ENCODE results near the gene FNDC3B.
A peak's percentile ranks its signal among the peaks of the same experiment; 100 is the strongest.

The FNDC3B gene

DNA sequence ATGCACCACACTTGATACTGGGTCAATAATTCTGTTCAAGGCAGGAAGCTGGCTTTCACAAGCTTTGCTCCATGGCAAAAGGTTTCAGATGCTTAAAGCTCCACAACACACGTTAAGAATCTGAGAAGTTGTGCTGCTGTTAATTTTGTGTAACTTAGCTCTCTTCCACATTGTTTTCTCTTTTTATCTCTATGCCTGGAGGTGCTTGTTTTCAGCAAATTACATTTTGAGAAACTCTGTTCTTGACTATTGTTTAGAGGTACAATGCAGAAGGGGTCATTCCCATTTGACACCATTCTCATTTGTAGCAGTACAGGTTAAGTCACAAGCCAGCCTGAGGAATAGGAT, 156.0 kb downstream of the FNDC3B start:
- DNase-seq = no peak

DNA sequence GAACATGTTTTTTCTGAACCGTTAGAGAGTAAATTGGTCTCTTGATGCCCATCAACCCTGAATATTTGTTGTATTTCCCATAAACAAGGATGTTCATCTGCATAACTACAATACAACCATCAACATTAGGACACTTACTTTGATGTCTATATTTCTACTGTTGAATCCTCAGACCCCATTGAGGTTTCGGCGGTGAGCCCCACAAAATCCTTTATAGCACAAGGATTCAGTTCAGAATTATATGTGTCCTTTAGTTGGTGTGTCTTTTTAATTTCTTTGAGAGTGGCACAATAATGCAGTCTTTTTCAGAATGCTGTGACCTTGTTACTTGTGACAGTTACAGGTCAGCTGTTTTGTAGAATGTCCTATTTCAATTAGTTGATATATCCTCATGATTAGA, 158.0 kb downstream of the FNDC3B start:
- DNase-seq = no peak

DNA sequence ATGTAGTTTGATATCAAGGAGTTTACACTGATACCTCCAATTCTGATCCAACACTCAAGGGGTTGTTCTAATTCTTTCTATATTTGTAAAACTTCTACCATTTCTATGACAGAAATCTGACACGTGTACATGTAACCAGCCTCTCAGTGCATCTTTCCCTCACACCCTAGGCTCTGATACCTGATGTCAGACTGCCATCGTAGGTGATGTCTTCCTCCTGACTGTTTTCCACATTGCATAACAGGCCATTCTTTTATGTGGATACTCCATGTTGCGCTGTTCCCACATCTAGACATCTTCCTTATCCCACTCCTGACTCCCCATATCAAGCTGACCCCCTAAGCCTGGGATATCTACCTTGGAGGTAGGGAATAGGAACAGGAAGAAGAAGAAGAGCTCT, 159.1 kb downstream of the FNDC3B start:
- no peak for DNase-seq

DNA sequence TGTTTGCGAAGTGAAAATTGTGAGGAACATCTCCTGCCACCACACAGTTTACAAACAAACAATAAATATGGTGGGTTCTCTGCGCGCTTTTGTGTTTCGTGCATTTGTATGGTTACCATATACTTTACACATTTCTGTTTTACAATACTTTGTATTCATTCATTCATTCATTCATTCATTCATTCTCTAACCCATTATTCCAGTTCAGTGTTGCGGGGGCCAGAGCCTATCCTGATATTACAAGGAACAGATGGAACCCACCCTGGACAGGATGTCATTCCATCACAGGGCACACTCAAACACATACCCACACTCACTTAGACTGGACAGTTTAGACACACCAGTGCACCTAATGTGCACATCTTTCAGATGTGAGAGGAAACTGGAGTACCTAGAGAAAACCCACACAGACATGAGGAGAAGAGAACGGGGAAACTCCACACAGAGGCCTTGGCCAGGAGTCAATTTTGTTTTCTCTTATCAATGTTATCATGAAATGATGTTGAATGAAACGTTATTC, 160.5 kb downstream of the FNDC3B start:
- DNase-seq = no peak

DNA sequence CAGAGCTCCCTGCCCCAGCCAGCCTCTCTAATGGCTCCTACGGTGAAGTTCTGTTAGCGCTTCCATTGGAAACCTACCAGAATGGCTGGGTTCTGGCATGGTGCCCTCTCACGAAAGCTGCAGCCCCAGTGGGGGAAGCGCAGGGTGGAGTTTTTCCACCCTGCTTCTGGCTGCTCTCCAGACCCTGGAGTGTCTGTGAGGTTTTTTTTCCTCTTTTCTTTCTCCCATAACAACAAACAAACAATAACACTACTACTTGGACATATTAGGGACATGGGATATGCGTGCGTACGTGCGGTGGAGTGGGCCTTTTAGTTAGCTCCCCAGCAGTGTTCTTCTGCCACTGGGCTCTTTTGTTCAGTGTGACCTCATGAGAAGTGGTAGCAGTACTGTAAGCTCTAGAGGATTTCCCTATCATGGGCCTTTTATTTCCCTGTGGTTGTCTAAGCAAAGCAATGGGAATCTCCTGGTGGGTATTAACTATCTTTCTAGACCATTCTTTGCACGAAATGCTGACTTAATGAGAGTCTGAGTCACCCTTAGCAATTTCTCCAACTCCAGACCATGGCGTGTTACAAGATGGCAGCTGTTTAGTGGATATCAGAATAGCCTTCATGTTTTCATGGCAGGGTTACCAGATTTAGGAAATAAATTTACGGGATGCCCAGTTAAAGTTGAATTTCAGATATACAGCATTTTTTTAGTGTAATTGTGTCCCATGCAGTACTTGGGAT, 161.9 kb downstream of the FNDC3B start:
- no peak for DNase-seq

DNA sequence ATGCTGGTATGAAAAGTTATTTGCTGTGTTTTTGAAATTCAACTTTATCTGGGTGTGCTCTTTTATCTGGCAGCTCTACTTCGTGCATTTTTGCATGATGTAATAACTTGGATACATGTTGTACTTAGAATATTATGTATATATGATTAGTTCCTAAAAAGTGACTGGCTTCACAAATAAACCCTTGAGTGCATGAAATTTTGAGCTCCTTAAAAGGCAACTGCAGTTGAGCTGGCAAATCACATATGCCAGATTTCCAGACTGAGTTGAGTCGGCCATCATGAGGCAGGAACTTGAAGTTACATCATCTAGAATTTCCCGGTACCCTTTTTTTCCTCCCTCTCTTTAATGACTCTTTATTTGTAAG, 162.5 kb downstream of the FNDC3B start:
- DNase-seq = no peak

DNA sequence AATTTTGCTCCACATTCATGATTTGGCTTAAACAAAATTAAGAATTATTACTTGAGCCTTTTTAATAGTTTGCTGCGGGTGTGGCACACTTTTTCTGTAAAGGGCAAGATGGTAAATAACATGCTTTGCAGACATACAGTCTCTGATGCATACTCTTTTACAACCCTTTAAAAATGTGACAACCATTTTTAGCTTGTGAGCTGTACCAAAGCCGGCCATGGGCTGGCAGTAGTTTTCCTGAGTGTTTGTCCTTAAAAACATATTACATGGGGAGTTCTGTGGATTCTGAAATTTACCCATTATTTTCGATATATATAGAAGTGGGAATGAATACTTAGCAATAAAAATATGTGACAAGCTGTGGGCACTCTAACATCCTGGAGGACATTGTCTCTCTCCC, 163.4 kb downstream of the FNDC3B start:
- no peak for DNase-seq

DNA sequence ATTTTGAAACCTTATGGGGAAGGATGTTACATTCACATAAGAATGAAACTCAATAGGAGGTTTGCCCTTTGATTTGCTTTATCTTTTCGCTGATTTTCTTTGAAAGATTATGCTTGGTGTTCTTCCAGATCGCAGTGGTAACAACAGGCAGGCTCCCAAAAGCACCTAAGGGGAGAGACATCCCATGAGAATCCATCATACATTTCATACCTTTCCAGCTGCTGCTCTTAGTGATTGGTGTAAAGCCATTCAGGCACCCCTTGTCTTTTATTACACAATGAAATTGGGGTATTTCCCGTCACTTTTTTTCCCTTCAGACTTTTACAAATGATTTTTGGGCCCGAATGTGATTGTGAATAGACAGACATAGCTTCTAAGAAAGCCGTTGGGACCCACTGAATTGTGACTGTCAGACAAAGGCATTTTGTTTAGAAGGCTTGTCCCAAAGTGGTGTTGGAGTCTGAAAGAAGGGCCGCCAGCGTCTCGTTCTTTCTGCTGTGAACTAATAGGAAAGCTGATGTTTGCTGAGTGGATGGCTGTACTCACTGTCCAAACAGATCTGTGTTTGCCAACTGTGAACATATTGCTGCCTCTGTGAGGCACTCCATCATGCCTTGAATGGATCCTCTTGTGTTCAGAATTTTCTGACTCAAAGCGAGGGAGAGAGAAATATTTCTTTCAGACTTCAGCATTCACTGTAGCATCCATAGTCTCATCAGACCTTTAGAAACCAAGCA, 164.3 kb downstream of the FNDC3B start:
- no peak for DNase-seq

DNA sequence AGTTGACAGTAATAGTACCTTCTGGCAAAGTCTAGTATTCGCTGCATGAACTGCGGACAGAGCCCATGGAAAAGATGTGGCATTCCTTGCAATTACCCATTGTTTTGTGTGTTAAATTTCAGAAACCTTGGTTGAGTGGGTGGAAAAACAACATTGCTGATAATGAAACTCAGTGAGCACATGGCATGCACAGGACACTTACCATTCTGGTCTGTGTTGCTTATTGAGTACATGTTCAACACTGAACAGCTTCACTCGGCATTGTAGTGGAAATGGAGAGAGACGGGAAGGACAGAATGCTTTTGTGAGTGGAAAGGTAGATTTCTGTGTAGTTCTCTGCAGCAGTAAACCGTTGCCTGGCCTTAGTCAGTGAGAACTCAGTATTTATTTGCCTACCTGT, 165.3 kb downstream of the FNDC3B start:
- no peak for DNase-seq

DNA sequence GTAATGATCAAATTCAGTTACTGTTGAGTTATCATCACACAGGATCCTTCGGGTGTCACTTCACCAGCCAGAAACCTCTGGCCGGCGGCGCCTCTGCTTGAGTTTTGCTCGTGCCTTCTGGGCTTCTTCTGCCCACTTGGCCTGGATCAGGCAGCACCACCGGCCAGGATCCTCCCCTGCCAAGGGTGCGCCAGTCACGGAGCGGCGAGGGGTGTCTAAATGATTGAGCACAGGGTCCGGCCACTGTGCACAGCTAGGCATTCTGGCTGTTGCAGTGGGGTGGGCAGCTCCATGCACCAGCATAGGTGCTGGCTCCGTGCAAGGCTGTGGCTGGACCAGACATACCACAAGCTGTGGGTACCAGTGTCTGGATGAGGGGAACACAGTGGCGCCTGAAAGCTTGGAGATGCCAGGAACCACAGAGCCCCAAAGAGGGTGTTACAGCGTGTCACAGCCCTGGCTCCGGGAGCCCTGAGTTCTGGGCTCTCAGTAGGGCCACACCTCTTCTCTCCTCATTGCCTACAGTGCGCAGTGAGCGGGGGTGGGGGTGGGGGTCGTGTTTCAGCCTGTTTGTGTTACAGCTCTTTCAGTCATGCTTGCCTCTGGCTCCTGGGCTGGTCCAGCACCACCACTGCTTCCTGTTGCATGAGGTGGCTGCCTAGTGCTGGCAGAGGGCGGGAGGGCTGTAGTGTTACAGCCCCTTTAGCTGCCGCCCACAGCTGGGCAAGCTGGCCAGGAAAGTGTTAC, 169.4 kb downstream of the FNDC3B start:
- no peak for DNase-seq

DNA sequence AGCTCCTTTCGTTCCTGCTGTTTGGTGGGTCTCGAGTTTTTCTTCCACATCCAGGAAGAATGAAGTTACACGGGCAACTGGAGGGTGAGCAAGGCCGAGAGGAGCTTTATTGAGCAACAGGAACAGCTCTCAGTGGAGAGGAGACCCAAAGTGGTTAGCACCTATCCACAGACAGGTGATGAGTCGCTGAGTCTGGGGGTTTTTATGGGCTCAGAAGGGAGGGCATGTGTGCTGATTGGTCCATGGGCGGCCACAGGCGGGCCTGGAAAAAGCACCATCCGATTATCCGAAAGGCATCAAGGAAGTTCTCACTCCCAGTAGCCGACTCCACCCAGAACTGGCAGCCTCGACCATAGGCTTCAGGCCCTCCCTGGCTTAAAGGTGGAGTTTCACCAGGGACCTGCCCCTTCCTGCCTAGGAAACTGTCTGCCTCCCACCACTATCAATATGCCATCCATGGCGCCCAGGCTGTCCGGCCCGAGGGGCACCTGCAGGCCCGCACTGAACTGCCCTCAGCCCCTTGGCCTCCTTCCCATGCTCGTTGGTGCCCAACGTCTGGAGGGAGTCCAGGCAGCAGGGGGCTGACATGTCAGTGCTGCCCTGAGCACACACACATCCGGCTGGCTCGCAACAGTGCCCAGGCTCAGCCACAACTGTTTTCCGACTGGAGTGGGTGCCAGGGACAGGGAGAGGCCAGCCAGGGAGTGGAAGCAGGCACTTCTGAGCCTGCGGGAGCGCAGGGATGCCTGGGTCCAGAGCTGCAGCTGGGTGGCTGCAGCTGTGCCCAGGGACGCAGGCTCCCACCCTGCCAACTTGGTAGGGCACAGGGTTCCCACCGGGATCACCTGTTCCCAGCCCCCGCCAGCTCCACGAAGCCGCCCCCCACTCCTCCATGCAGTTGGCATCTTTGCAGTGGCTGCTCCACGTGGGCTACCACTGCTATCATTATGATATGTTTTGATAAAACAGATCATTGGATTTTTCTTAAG, 170.2 kb downstream of the FNDC3B start:
- no peak for DNase-seq

DNA sequence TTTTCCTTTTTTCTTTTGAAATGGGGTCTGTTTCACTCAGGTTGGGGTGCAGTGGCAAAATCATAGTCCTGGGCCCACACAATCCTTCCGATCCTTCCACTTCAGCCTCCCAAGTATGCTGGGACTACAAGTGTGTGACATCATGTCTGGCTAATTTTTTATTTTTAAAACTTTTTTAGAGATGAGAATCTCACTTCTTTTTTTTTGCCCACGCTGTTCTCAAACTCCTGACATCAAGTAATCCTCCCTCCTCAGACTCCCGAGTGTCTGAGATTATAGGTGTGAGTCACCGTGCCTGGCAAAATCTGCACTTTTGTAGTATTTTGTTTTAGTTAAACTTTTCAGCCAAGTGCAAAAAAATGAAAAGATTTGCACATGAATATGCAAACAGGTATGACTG, 171.0 kb downstream of the FNDC3B start:
- no peak for DNase-seq

DNA sequence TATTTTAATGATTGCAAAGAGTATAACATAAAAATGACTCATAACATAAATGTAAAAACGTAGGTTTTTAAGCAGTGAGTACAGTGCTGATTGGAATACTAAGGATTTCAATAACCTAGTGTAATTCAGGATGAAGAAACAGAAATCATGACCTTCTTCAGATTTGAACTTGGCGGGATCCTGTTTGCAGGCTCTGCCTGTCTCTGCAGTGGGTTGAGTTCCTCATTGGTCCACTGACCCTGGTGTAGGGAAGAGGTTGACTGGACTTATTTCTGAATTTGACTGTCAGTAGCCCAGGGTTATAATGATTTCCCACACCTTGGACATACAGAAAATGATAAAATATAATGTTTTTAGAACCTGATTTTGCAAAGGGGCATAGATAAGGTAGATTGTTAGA, 171.7 kb downstream of the FNDC3B start:
- DNase-seq = no peak

DNA sequence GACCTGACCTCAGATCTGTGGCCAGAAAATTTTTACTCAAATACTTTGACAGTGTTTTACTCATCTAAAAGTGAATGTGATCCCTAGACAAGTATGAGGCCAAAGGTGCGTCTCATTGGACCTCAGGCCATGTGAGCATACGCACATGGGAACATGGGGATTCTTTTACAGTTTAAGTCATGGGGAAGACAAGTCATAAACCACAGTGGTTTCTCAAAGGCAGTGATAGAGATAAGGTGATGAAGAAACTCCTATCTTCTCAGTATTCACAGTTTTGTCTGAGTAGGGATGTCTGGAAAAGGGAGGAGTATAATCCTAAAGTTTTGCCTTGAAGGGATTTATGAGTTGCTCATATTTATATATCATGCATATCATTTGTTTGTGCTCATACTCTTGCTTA, 173.8 kb downstream of the FNDC3B start:
- no peak for DNase-seq

DNA sequence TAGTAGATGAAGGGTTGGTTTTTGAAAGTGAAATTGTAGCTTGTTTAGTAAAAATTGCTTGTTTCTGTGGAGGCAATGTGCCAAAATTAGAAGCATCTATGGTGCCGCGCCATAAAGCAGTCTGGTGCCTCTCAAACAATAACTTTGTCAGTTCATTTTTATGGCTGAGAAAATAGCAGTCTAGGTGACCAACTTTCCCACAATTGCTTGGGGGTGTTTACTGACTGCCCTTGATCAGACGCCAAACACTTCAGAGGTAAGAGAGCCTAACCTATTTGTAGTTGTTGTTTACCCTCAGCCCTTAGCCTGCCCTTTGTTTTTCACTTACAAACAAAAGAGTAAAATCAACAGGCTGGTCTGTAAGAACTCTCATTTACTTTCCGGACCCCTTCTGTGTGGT, 174.5 kb downstream of the FNDC3B start:
- DNase-seq = peak; percentile 31

DNA sequence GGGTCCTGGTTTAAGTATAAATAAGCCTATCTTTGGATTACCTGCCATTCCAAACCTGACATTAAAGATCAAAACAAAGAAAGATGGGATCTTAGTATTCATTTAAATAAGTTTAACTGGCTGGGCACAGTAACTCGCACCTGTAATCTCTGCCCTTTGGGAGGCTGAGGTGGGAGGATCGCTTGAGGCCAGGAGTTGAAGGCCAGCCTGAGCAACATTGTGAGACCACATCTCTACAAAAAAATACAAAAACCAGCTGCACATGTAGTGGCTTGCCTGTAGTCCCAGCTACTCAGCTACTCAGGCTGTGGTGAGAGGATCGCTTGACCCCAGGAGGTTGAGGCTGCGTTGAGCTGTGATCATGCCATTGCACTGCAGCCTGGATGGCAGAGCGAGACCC, 176.9 kb downstream of the FNDC3B start:
- no peak for DNase-seq

DNA sequence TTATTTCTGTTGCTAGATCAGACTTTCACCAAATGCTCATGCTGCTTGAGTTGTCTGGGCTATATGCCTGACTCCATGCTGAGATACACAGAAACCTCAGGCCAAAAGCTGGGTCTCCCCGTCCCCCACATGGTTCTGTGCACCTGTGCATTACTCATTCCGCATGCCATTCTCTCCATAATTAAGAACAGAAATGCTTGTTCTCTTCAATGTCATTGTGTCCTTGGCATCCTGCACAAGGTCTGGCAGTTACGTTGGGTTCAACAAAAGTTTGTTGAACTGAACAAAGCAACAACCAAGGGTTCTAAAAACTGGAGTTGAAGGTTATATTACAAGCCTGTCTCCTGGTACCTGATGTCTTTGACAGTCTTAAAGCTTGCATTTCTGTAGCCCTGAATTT, 177.5 kb downstream of the FNDC3B start:
- no peak for DNase-seq

DNA sequence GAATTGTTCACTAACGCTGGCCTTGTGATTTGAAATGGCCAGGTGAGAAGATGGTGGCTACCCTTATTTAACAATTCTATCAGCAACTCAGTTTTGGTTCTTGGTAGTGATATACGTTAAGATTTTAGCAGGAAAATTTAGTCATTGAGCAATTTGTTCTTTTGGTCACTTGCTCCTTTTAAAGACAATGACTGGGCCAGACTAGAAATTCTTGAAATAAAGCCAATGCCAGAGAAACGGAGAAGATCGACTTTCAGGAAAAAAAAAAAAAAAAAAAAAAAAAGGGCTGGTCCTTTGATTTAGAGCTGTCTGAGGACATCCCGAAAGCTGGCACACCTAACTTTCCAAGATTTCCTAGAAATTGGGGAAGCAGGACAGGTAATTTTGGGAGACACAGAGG, 178.5 kb downstream of the FNDC3B start:
- DNase-seq = no peak

DNA sequence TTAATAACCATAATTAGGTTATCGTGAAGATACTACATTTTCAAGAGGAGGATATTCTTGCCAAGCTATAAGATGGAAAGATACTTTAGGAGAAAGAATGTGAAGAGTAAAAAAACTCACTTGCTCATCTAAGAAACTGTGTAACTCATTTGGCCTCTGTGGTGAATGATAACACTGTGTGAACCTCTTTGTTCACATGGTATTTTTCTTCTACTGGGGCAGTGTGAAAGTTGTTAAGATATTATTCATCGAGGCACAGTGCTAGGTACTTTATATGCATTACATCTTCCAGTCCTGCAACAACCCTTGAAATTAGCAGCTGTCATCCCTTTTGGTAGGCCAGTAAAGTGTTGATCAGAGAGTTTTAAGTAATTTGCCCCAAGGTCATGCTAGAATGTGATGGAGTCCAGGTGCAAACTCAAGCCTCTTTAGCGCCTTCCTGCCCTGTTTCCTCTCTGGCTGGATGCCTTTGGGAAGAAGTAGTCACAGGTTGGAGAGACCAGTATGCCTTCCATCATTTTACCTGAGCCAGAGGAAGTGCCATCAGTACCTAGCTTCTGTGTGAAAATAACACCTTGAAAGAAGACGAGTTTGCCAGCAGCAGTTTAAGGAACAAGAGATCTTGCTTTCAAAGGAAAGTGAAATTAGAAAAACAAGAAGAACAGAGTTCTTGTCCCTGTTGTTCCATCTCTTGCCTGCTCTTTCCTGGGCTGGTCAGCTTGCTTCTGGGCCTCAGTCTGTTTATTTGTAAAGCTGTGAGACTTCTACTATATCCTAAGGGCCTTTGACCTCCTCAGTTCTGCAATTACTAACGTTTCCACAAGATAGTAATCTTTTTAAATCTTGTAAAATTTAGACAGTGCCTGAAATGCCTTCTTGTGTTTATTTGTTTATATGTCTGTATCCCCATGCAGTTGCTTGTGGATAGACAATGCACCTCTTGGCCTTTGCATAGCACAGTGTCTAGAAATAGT, 179.3 kb downstream of the FNDC3B start:
- no peak for DNase-seq

DNA sequence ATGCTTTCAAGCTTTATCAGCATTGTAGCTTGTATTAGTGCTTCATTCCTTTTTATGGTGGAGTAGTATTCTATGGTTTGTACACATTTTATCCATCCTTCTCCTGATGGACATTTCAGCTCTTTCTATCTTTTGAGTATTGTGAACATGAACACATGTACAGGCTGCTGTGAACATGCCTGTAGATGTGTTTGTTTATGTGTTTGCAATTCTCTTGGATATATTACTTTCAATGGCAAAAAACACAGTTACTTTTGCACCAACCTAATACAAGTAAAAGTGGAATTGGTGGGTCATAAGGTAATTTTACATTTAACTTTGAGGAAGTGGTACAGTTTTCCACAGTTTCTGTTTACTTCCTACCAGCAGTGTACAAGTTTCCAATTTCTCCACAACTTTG, 180.4 kb downstream of the FNDC3B start:
- no peak for DNase-seq

DNA sequence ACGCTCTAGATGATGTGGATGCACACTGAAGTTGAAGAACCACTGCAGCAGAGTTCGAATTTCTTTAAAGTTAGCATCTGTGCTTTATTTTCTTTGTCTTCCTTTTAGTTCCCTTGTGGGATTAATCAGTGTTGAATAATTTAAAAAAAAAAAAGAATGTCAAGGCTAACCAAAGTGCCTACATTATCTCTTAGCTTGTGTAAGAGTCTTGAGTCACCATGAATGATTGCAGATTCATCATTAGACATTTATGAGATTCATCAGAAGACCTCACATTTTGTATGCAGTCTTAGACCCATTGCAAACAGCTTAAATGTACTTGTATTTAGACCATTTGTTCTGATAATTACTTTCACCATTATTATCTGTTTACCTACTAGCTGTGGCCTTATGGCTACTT, 182.2 kb downstream of the FNDC3B start:
- no peak for DNase-seq

All from NCI-H1048 (cell line).